Kidney tubule cell (primary cell): ENCODE measurements around the gene EYS.
A peak's percentile ranks its signal among the peaks of the same experiment; 100 is the strongest.
"Not testable (repeated sequence)": the region's sequence is repeated elsewhere in the genome, so short reads cannot be mapped to it uniquely, and the experiment has no call there.

Experiments
- DNase-seq: peaks from one replicate; pipeline ENCODE4 v3.0.0-alpha.2; 2018; ENCODE audit warnings: low spot score

EYS gene

DNA sequence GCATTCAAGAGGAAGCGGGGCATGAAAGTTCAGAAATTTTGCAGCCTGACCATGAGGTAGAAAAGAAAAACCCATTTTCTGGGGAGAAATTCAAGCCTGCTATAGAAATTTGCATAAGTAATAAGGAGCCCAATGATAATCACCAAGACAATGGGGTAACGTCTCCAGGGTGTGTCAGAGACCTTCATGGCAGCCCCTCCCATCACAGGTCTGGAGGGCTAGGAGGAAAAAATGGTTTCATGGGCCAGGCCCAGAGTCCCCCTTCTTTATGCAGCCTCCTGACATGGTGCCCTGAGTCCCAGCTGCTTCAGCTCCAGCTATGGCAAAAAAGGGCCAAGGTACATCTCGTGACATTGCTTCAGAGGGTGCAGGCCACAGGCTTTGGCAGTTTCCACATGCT is 618.5 kb downstream of the EYS start:
- no peak for DNase-seq

DNA sequence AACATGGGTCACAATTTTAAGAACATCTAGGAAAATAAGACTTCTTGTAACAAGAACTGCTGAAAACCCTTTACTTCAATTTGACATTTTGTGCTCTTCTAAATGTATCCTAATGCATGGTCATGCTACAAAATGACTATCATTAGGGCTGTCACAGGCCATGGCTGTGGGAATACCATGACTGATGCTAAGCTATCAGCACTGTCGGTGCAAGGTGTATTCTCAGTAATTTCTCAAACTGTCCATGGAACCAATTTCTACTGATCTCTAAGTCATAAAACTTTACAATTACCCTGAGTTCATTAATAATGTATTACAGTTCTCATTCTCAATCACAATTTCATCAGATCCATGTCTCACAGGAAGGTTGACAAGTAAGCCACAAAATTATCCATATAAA is 625.3 kb downstream of the EYS start:
- no peak for DNase-seq

DNA sequence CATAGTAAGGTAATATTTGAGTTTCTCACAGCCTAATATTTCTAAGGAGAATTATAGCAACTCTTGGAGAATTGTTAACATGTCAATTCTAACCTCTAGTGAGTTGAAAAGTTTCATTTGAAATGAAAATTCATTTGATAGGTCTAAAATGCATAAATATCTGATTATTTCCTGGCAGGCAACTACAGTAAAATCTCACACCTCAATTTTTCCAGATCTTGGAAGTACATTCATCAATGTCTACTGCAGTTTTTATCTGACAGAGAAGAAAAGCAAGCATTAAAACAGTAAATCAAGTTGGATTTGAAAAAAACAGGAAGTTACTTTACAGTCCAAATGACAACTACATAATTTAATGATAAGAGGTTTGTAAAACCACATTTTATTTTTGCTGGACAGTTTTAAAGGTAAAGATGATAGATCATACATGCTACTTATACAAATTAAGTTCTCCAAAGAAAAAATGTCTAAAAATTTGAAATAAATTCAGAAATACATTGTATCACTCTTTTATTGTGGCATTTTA is 631.3 kb downstream of the EYS start:
- DNase-seq, result no peak

- no peak for DNase-seq
These were observed 634.5 kb downstream of the EYS start for GRCh38 chr6:65072500-65072899.

GRCh38 chr6:65071480-65071879 is 635.5 kb downstream of the EYS start:
- DNase-seq, result no peak

- no peak for DNase-seq
These were observed 642.2 kb downstream of the EYS start for GRCh38 chr6:65064844-65065243.

DNA sequence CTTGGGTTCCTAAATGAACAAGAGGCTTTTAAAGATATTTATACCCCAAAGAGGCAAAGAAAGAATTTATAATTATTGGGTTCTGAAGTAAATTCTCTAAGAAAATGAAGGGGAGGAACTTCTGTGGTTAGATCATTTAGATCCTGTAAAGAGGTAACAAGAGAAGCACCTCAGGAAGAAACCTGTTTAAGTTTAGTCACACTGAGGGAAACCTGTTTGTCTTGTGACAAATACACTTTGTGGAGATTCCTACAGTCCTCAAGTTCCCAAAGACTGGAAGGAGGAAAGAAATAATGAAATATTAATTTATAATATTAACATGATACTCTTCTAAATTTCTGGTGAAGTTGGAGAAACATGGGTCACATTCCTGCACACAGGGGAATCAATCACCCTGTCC is 647.5 kb downstream of the EYS start:
- no peak for DNase-seq

- DNase-seq, result no peak
These were observed 651.5 kb downstream of the EYS start for GRCh38 chr6:65055545-65055944.

- DNase-seq, result no peak
These were observed 654.4 kb downstream of the EYS start for GRCh38 chr6:65052626-65053025.

DNA sequence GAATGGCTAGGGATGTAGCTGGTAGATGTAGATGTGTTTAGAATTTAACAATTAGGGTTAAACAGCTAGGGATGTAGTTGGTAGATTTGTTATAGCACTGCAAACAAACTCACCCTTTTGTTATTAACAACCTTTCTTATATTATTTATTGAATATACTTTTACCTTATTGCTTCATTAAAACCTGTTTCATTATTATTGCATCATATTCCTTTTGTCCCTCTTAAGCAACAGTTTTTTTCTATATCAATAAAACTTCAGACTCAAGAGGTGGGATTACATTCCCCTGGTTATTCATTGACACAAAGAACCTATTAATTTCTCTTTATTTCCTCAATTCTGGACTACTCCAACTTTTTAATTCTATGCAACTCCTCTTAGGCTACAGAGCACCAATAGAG is 661.2 kb downstream of the EYS start:
- DNase-seq, result no peak

DNA sequence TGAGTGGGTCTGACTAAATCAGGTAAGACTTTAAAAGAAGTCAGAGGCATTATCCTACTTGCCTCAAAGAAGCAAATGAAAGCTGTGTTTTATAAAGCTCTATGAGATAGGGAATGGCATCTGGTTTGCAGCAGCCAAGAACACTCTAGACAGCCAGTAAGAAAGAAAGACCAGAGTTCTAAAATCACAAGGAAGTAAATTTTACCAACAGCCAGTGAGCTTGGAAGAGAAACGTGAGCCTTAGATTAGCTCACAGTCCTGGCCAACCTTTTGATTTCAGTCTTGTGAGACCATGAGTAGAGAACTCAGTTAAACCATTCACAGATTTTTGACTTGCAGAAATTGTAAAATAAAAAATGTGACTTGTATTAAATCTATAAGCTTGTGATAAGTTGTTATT is 693.0 kb downstream of the EYS start:
- DNase-seq, result no peak

DNA sequence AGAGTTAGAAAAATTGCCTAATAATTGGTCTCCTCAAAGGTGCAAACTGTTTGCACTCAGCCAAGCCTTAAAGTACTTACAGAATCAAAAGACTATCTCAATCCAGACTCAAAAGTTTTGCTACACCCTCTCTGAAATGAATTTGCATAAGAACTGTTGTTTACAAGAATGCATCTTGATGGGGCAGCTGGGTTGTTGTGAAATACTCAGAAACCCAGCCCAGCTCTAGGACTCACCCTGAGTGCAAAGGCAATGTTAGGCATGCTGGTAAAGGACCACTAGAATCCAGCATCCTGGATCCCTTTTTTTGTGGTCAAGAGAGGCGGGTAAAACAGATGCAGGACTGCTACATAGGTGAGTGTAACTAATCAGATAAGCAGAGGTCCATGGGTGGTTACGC is 700.2 kb downstream of the EYS start:
- no peak for DNase-seq

DNA sequence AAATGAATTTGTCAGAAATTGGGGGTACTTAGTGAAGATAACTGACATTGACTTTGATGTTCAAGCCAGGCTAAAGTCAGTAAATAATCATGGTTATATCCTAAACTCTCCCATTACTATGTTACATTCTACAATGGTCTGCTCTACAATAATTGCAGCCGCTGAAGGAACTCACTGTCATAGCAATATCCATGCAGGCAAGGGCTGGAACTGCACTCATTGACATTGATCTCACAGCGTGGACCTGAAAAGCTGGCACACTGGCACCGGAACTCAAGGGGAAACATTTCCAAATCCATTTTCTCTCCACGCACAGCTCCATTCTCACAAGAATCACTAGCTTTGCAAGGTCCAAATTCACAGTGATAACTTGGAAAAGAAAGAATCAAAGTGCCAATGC is 702.7 kb downstream of the EYS start:
- DNase-seq, result no peak

DNA sequence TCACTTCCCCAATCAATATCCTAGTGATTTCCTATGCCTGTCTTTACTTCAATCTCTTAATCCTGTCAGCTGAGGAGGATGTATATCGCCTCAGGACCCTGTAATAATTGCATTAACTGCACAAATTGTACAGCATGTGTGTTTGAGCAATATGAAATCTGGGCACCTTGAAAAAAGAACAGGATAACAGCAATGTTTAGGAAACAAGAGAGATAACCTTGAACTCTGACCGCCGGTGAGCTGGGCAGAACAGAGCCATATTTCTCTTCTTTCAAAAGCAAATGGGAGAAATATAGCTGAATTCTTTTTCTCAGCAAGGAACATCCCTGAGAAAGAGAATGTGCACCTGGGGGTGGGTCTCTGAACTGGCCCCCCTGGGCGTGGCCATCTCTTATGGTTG is 704.1 kb downstream of the EYS start:
- DNase-seq, result not testable (repeated sequence)

DNA sequence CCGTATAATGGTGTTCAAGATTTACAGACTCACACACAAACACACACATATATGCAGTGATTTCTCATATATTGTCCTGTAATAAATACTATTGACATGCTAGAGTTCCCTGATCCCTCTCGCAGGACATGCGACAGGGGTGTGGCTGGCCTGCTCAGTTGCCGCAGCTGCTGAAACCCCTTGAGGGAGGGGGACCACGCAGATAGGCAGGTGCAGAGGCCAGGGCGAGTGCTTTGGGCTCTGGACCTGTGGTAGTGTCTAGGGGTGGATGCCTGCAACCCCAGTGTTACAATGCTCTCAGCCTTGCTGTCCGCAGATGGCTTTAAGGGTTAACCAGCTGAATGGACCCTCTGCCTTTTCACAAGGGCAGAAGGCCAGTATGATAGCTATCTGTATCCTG is 706.2 kb downstream of the EYS start:
- DNase-seq, result no peak

GRCh38 chr6:64998204-64998603 is 708.8 kb downstream of the EYS start:
- DNase-seq, result no peak

- no peak for DNase-seq
These were observed 710.7 kb downstream of the EYS start for GRCh38 chr6:64996301-64996700.

GRCh38 chr6:64990652-64991304 is 716.2 kb downstream of the EYS start:
- DNase-seq, result no peak

DNA sequence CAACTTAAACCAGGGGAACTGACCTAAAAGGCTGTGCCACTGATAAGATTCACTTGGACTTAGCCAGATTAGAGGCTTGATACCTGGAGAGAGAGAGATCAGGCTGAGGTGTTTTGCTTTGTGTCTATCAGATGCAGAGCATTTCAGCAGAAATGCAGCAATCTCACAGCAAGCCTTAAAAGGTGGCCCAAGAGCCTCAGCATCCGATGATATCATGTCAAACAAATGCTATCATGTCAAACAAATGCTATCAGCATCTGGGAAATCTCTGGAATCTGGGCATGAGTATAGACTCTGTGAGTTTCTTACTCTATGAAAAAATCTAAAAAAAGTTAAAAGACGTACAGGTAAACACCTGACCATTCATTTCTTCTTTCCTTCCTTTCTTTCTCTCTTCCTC is 718.9 kb downstream of the EYS start:
- peak; percentile 45 for DNase-seq

- no peak for DNase-seq
These were observed 720.0 kb downstream of the EYS start for GRCh38 chr6:64987066-64987465.

DNA sequence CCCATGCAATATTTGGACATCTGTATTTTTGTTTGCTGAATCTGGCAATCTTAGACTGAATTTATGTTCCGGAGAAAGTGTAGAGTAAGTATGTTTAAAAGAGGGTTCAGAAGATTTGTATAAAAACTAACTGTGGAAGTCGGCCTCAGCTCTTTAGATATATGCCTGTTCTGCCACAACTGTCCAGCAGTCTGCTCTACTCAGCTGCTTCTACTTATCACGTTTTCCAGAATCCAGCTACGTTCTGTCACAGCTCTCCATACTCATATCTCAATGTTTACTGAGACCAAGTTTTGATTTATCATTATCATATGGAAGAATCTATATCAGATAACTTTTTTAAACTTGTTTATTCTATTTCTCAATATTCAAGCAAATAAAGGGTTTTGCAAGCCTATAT is 721.3 kb downstream of the EYS start:
- no peak for DNase-seq

DNA sequence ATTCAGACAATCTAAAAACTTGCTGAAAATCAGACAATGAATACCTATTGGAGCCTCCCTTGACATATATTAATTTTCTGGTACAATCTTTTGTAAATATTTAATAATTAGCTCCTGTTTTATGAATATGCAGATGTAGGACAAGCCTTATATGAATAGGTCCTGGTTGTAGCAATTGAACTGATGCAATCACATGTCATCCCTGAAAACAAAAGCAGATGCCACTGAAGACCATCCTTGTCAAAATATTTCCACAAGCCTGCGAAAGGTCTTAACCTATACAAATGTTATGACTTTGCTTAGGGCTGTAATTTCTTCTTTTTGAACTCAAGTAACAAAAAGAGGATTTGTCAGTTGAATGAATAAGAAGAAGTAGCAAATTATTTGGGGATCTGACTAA is 722.1 kb downstream of the EYS start:
- DNase-seq, result no peak

DNA sequence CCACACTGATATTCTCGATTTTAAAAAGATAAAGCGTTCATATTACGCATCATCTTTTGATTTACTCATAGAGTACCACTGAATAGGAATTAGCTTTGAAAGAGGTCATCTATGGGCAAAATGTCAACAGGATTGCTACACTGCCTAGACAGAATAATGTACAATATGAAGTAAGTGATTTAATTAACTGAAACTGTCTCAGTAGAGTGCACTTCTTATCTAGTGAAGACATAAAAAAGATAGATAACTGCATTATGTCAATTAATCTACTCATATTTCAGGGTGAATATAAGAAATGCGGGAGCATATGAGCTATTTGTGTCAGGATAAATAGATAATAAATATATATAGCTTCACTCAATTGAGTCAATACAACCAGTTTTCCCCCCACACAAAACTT is 723.9 kb downstream of the EYS start:
- no peak for DNase-seq

GRCh38 chr6:64973142-64973541 is 733.9 kb downstream of the EYS start:
- no peak for DNase-seq

- DNase-seq, result no peak
These were observed 737.9 kb downstream of the EYS start for GRCh38 chr6:64969139-64969538.
